Gastroesophageal sphincter (tissue), 4 donors: ENCODE measurements around the gene SLC2A9. TPM values are rescaled to one million over a fixed set of nuclear protein-coding genes. Genes with fewer than 3 reads are reported as not detected.

ENCODE experiments used
- ATAC-seq: fragments of 150-250 bp; one replicate; pipeline ENCODE4 v1.9.1; 2016; ENCODE audit warnings: mild to moderate bottlenecking, moderate library complexity
- H3K27ac ChIP-seq, 4 donors: fragments of 200-600 bp; sonication (generic) in 3 of 4; 1 replicate in 3 of 4; 2 replicates in 1 of 4; pipeline ENCODE4 v1.5.1; 2016 to 2019
- H3K27me3 ChIP-seq: fragments of 200-600 bp; sonication (generic); one replicate; pipeline ENCODE4 v1.5.1; 2019
- H3K36me3 ChIP-seq, 2 donors: fragments of 200-600 bp; sonication (generic); one replicate each; pipeline ENCODE4 v1.5.1; 2019; ENCODE audit warnings: control low read depth in 1 of 2
- H3K4me1 ChIP-seq, 3 donors: fragments of 200-600 bp; sonication (generic); 1 replicate in 2 of 3; 2 replicates in 1 of 3; pipeline ENCODE4 v1.5.1; 2016 to 2019; ENCODE audit warnings: control low read depth in 2 of 3
- H3K4me3 ChIP-seq, 2 donors: fragments of 200-600 bp; sonication (generic); one replicate each; pipeline ENCODE4 v1.5.1; 2019; ENCODE audit warnings: mild to moderate bottlenecking in 1 of 2, moderate library complexity in 1 of 2
- H3K9me3 ChIP-seq, 3 donors: fragments of 200-600 bp; sonication (generic); one replicate each; pipeline ENCODE4 v1.5.1; 2017 to 2019; ENCODE audit warnings: control low read depth in 2 of 3
- CTCF ChIP-seq, 4 experiments: fragments of 200-600 bp in 2 of 4; fragments of 450-650 bp in 2 of 4; sonication (generic) in 1 of 4; IDR thresholded peaks; one replicate each; pipeline ENCODE4 v1.5.1; 2017 to 2019; ENCODE audit warnings: antibody characterized with exemption in 4 of 4, mild to moderate bottlenecking in 2 of 4, moderate library complexity in 2 of 4
- EP300 ChIP-seq: sonication (generic); formaldehyde crosslinking; IDR thresholded peaks from one replicate; pipeline ENCODE4 v1.6.1; 2017; ENCODE audit warnings: antibody characterized with exemption, mild to moderate bottlenecking
- POLR2A ChIP-seq, 2 donors: fragments of 450-650 bp; IDR thresholded peaks; one replicate each; pipeline ENCODE4 v1.6.1; 2017; ENCODE audit warnings: antibody characterized with exemption in 2 of 2, mild to moderate bottlenecking in 2 of 2, moderate library complexity in 1 of 2
- POLR2AphosphoS5 ChIP-seq: sonication (generic); formaldehyde crosslinking; IDR thresholded peaks from one replicate; pipeline ENCODE4 v1.6.1; 2017; ENCODE audit warnings: antibody characterized with exemption
- WGBS, 2 donors: methylation state at CpG; one replicate each; pipeline ENCODE4 v1.1.5; 2018; ENCODE audit warnings: low coverage in 1 of 2; 5-methylcytosine and 5-hydroxymethylcytosine counted together
- total RNA-seq, 4 donors: library from RNA; depleted of rRNA; stranded (reverse); fragments of >200 nt; gene quantifications; one replicate each; pipeline ENCODE4 v1.1.0, GENCODE V29; 2016

SLC2A9 gene
- total RNA-seq, 4 donors from 2014 or later, result 3.1 to 6.5 (median 4.3) TPM

- H3K36me3 ChIP-seq, result no peaks in the 10 kb centered on the region
- no peaks in the 10 kb centered on the region for H3K9me3 ChIP-seq
- H3K27me3 ChIP-seq, result no peaks in the 10 kb centered on the region
- no peak for TF ChIP-seq POLR2A (IDR thresholded peaks at IDR 0.05)
- no peak for TF ChIP-seq EP300
- TF ChIP-seq POLR2AphosphoS5, result no peak
- TF ChIP-seq CTCF (IDR thresholded peaks at IDR 0.05), result no peak
- WGBS, 2 donors, result 90 to 100% methylated on average over 3 of the region's 5 CpGs
- ATAC-seq, result no peak
- no peaks in the 10 kb centered on the region for H3K4me1 ChIP-seq
- H3K27ac ChIP-seq, result no peak overlapping the region
- no peak overlapping the region for H3K4me3 ChIP-seq
These were observed 79.2 kb downstream of the SLC2A9 start for GRCh38 chr4:9942139-9942538.

GRCh38 chr4:9940041-9940440 is 81.3 kb downstream of the SLC2A9 start:
- no peaks in the 10 kb centered on the region for H3K4me1 ChIP-seq
- ATAC-seq, result no peak
- H3K36me3 ChIP-seq, result no peaks in the 10 kb centered on the region
- no peaks in the 10 kb centered on the region for H3K9me3 ChIP-seq
- H3K27ac ChIP-seq, result no peak overlapping the region
- no peaks in the 10 kb centered on the region for H3K27me3 ChIP-seq
- 93 to 100% methylated on average over 4 of the region's 5 CpGs for WGBS, 2 donors
- H3K4me3 ChIP-seq, result no peak overlapping the region
- TF ChIP-seq POLR2A (IDR thresholded peaks at IDR 0.05) (no peak), CTCF (IDR thresholded peaks at IDR 0.05) (no peak), EP300 (no peak), POLR2AphosphoS5 (no peak)

GRCh38 chr4:9938933-9939332 is 82.4 kb downstream of the SLC2A9 start:
- no peaks in the 10 kb centered on the region for H3K4me1 ChIP-seq
- no peaks in the 10 kb centered on the region for H3K27me3 ChIP-seq
- ATAC-seq, result no peak
- H3K4me3 ChIP-seq, result no peak overlapping the region
- 80 to 86% methylated on average over 1 to 4 of the region's 5 CpGs for WGBS, 2 donors
- no peaks in the 10 kb centered on the region for H3K36me3 ChIP-seq
- H3K27ac ChIP-seq, result no peak overlapping the region
- TF ChIP-seq POLR2A (IDR thresholded peaks at IDR 0.05) (no peak), CTCF (IDR thresholded peaks at IDR 0.05) (no peak), EP300 (no peak), POLR2AphosphoS5 (no peak)
- H3K9me3 ChIP-seq, result no peaks in the 10 kb centered on the region

- no peaks in the 10 kb centered on the region for H3K4me1 ChIP-seq
- ATAC-seq, result no peak
- no peak overlapping the region for H3K4me3 ChIP-seq
- H3K27ac ChIP-seq, result no peak overlapping the region
- WGBS, 2 donors, result 81 to 88% methylated on average over 2 to 6 of the region's 6 CpGs
- no peaks in the 10 kb centered on the region for H3K27me3 ChIP-seq
- no peaks in the 10 kb centered on the region for H3K9me3 ChIP-seq
- no peaks in the 10 kb centered on the region for H3K36me3 ChIP-seq
- TF ChIP-seq POLR2A (IDR thresholded peaks at IDR 0.05) (no peak), POLR2AphosphoS5 (no peak), CTCF (IDR thresholded peaks at IDR 0.05) (no peak), EP300 (no peak)
These were observed 84.2 kb downstream of the SLC2A9 start for GRCh38 chr4:9937078-9937477.

- ATAC-seq, result no peak
- no peaks in the 10 kb centered on the region for H3K36me3 ChIP-seq
- no peak overlapping the region for H3K4me3 ChIP-seq
- H3K27me3 ChIP-seq, result no peaks in the 10 kb centered on the region
- TF ChIP-seq EP300 (no peak), POLR2AphosphoS5 (no peak), POLR2A (IDR thresholded peaks at IDR 0.05) (no peak), CTCF (IDR thresholded peaks at IDR 0.05) (no peak)
- H3K27ac ChIP-seq, result no peak overlapping the region
- H3K9me3 ChIP-seq, result no peaks in the 10 kb centered on the region
- WGBS, 2 donors, result 62 to 67% methylated on average over 1 to 4 of the region's 5 CpGs
- peaks cover 0 to 6% (median 0%) of the 10 kb centered on the region in 3 donors for H3K4me1 ChIP-seq
These were observed 85.1 kb downstream of the SLC2A9 start for GRCh38 chr4:9936129-9936644.
